BE2C (cell line): ENCODE measurements around the gene CYFIP1.

Experiments
- DNase-seq: peaks from one replicate; pipeline ENCODE4 v3.0.0-alpha.2; 2020
- H3K27me3 ChIP-seq: fragments of 250-450 bp; sonication (Bioruptor Pico); 2 replicates; pipeline ENCODE4 v1.5.1; 2020; ENCODE audit warnings: mild to moderate bottlenecking
- H3K36me3 ChIP-seq: fragments of 250-450 bp; sonication (Bioruptor Pico); 2 replicates; pipeline ENCODE4 v1.5.1; 2020; ENCODE audit warnings: mild to moderate bottlenecking
- H3K4me1 ChIP-seq: fragments of 250-450 bp; sonication (Bioruptor Pico); 2 replicates; pipeline ENCODE4 v1.5.1; 2020
- H3K4me3 ChIP-seq: 2 replicates; pipeline ENCODE4 v1.5.1; 2011; ENCODE audit warnings: low read depth, low read length
- H3K9me3 ChIP-seq: fragments of 250-450 bp; sonication (Bioruptor Pico); 2 replicates; pipeline ENCODE4 v1.5.1; 2020
- CTCF ChIP-seq: IDR thresholded peaks from 2 replicates; pipeline ENCODE4 v1.5.1; 2012; ENCODE audit warnings: mild to moderate bottlenecking, low read depth, low read length

CYFIP1 gene

GRCh38 chr15:22881739-22882440, 98.3 kb downstream of the CYFIP1 start:
- peaks cover 26% of the 10 kb centered on the region for H3K36me3 ChIP-seq
- DNase-seq = no peak
- TF ChIP-seq CTCF = no peak
- H3K27me3 ChIP-seq = no peaks in the 10 kb centered on the region
- no peaks in the 10 kb centered on the region; the same call in 1 of the 2 replicates for H3K4me1 ChIP-seq
- no peaks in the 10 kb centered on the region for H3K9me3 ChIP-seq
- H3K4me3 ChIP-seq = no peak overlapping the region

GRCh38 chr15:22880981-22881738, 99.0 kb downstream of the CYFIP1 start:
- DNase-seq = no peak
- Histone ChIP-seq H3K36me3 (peaks cover 26% of the 10 kb centered on the region), H3K4me1 (no peaks in the 10 kb centered on the region; the same call in 1 of the 2 replicates), H3K4me3 (no peak overlapping the region), H3K9me3 (no peaks in the 10 kb centered on the region), H3K27me3 (no peaks in the 10 kb centered on the region)
- TF ChIP-seq CTCF = no peak

- Histone ChIP-seq H3K27me3 (no peaks in the 10 kb centered on the region), H3K36me3 (peaks cover 26% of the 10 kb centered on the region), H3K9me3 (no peaks in the 10 kb centered on the region), H3K4me1 (no peaks in the 10 kb centered on the region; the same call in 1 of the 2 replicates), H3K4me3 (no peak overlapping the region)
- no peak for TF ChIP-seq CTCF
- no peak for DNase-seq
Observed at GRCh38 chr15:22880068-22880980, 99.8 kb downstream of the CYFIP1 start.

GRCh38 chr15:22878103-22878502, 102.1 kb downstream of the CYFIP1 start:
- no peak for TF ChIP-seq CTCF
- H3K4me3 ChIP-seq = no peak overlapping the region
- H3K9me3 ChIP-seq = no peaks in the 10 kb centered on the region
- H3K4me1 ChIP-seq = no peaks in the 10 kb centered on the region; the same call in 1 of the 2 replicates
- H3K36me3 ChIP-seq = peaks cover 37% of the 10 kb centered on the region
- H3K27me3 ChIP-seq = no peaks in the 10 kb centered on the region
- no peak for DNase-seq

- TF ChIP-seq CTCF = no peak
- DNase-seq = no peak
Observed at GRCh38 chr15:22877607-22878006, 102.6 kb downstream of the CYFIP1 start.

More at GRCh38 chr15:22877607-22878006, 102.6 kb downstream of the CYFIP1 start:
- no peaks in the 10 kb centered on the region; the same call in 1 of the 2 replicates for H3K4me1 ChIP-seq
- no peak overlapping the region for H3K4me3 ChIP-seq
- H3K27me3 ChIP-seq = no peaks in the 10 kb centered on the region
- H3K36me3 ChIP-seq = peaks cover 37% of the 10 kb centered on the region
- H3K9me3 ChIP-seq = no peaks in the 10 kb centered on the region
